ENCODE results near the gene PITPNM1.

- TF ChIP-seq CTCF (IDR thresholded peaks at IDR 0.05) (no peak), POLR2AphosphoS5 (IDR thresholded peaks at IDR 0.05) (no peak), POLR2A (IDR thresholded peaks at IDR 0.05) (no peak), EP300 (IDR thresholded peaks at IDR 0.05) (no peak)
Measured at GRCh38 chr11:67466367-67466766, 38.8 kb downstream of the PITPNM1 start.
